NCI-H1092 treated with DMSO at 0.1 percent for 48 hours (cell line): ENCODE measurements around the gene ARL5C.

Experiments used
- DNase-seq: peaks from one replicate; lab custom pipeline; 2025; lab: John Stamatoyannopoulos, UW

The ARL5C gene

GRCh38 chr17:39167476-39167875 lies 1.5 kb upstream of the ARL5C start:
- DNase-seq, result no peak

- no peak for DNase-seq
These were observed 725 bp upstream of the ARL5C start for GRCh38 chr17:39166437-39167335.

- no peak for DNase-seq
These were observed 652 bp downstream of the ARL5C start for GRCh38 chr17:39165178-39165840.

- no peak for DNase-seq
These were observed 1.3 kb downstream of the ARL5C start for GRCh38 chr17:39164675-39165143.

- DNase-seq, result no peak
These were observed 4.0 kb downstream of the ARL5C start for GRCh38 chr17:39161962-39162361.

GRCh38 chr17:39158623-39159022 lies 7.3 kb downstream of the ARL5C start:
- no peak for DNase-seq

- no peak for DNase-seq
These were observed 9.5 kb downstream of the ARL5C start for GRCh38 chr17:39156491-39156890.

GRCh38 chr17:39155654-39156053 lies 10.3 kb downstream of the ARL5C start:
- no peak for DNase-seq

GRCh38 chr17:39153599-39154051 lies 12.3 kb downstream of the ARL5C start:
- DNase-seq, result peak; percentile 90

- no peak for DNase-seq
These were observed 13.8 kb downstream of the ARL5C start for GRCh38 chr17:39151943-39152818.

GRCh38 chr17:39151150-39151942 lies 14.6 kb downstream of the ARL5C start, which contains the start of gene PLXDC1:
TSS of gene PLXDC1 (minus strand) at chr17:39151637. CDS start at chr17:39151437, 200 bp downstream.
- DNase-seq, result no peak

- no peak for DNase-seq
These were observed 15.2 kb downstream of the ARL5C start for GRCh38 chr17:39150795-39151149.

- DNase-seq, result no peak
These were observed 15.8 kb downstream of the ARL5C start for GRCh38 chr17:39150104-39150634.

GRCh38 chr17:39147221-39148185 lies 18.5 kb downstream of the ARL5C start:
- no peak for DNase-seq

- no peak for DNase-seq
These were observed 19.7 kb downstream of the ARL5C start for GRCh38 chr17:39146273-39146672.

GRCh38 chr17:39145143-39145542 lies 20.8 kb downstream of the ARL5C start:
- DNase-seq, result no peak

- peak; percentile 91 for DNase-seq
These were observed 21.5 kb downstream of the ARL5C start for GRCh38 chr17:39144416-39144840.

GRCh38 chr17:39143552-39144093 lies 22.3 kb downstream of the ARL5C start:
- no peak for DNase-seq

- DNase-seq, result no peak
These were observed 23.9 kb downstream of the ARL5C start for GRCh38 chr17:39141915-39142664.
